Activated B cell treated with CpG ODN at 0.5 μM for 24 hours (primary cell): ENCODE data around the gene FLNC. TPM values are rescaled to one million over a fixed set of nuclear protein-coding genes. Genes with fewer than 3 reads are reported as not detected.

Experiments
- ATAC-seq: fragments of 200-7000 bp; cut with Tn5 transposase; one replicate; pipeline ENCODE4 v1.10.0; 2021; ENCODE audit warnings: low read depth, mild to moderate bottlenecking, moderate library complexity
- CTCF ChIA-PET: fragments of 350-600 bp; sonication (Branson Sonifier 250); formaldehyde crosslinking; loops from one replicate; lab custom pipeline; 2021; ENCODE audit warnings: antibody characterized with exemption; lab: Charles Lee
- POLR2A ChIA-PET: fragments of 350-600 bp; sonication (Branson Sonifier 250); formaldehyde crosslinking; loops from one replicate; lab custom pipeline; 2021; ENCODE audit warnings: antibody characterized with exemption; lab: Charles Lee
- DNase-seq: peaks from one replicate; pipeline ENCODE4 v3.0.0; 2022
- H3K27ac Mint-ChIP-seq: one replicate; pipeline ENCODE4 v1.8.0; 2020; ENCODE audit warnings: mixed read lengths
- H3K27me3 Mint-ChIP-seq: one replicate; pipeline ENCODE4 v1.8.0; 2021; ENCODE audit warnings: mixed read lengths
- H3K36me3 Mint-ChIP-seq: one replicate; pipeline ENCODE4 v1.8.0; 2021; ENCODE audit warnings: low read depth, mixed read lengths
- H3K4me1 Mint-ChIP-seq: one replicate; pipeline ENCODE4 v1.8.0; 2021; ENCODE audit warnings: mixed read lengths
- H3K4me3 Mint-ChIP-seq: one replicate; pipeline ENCODE4 v1.8.0; 2020; ENCODE audit warnings: mild to moderate bottlenecking, mixed read lengths
- H3K9me3 Mint-ChIP-seq: one replicate; pipeline ENCODE4 v1.8.0; 2020; ENCODE audit warnings: mixed read lengths
- intact Hi-C: fragments of 100-400 bp; cut with micrococcal nuclease; formaldehyde crosslinking; loops from one replicate; pipeline ENCODE4 v1.15.1; 2024
- total RNA-seq: library from RNA; stranded (reverse); gene quantifications from 2 replicates; pipeline ENCODE4 v1.2.3, GENCODE V29; 2022
- TF ChIP-seq, protein P1 (sequence below): fragments of 200-600 bp; IDR thresholded peaks from one replicate; pipeline ENCODE4 v1.8.0; 2022; ENCODE audit warnings: antibody characterized with exemption, mild to moderate bottlenecking

FLNC gene
- total RNA-seq, 1 donor from 2014 or later = not detected

GRCh38 chr7:128902761-128903585 lies 72.8 kb downstream of the FLNC start:
- Mint-ChIP-seq H3K4me3 (peak overlapping the region; percentile 28), H3K4me1 (peaks cover 8% of the 10 kb centered on the region), H3K27ac (no peak overlapping the region), H3K9me3 (peaks cover 4% of the 10 kb centered on the region), H3K27me3 (no peaks in the 10 kb centered on the region), H3K36me3 (no peaks in the 10 kb centered on the region)
- TF ChIP-seq, protein P1, sequence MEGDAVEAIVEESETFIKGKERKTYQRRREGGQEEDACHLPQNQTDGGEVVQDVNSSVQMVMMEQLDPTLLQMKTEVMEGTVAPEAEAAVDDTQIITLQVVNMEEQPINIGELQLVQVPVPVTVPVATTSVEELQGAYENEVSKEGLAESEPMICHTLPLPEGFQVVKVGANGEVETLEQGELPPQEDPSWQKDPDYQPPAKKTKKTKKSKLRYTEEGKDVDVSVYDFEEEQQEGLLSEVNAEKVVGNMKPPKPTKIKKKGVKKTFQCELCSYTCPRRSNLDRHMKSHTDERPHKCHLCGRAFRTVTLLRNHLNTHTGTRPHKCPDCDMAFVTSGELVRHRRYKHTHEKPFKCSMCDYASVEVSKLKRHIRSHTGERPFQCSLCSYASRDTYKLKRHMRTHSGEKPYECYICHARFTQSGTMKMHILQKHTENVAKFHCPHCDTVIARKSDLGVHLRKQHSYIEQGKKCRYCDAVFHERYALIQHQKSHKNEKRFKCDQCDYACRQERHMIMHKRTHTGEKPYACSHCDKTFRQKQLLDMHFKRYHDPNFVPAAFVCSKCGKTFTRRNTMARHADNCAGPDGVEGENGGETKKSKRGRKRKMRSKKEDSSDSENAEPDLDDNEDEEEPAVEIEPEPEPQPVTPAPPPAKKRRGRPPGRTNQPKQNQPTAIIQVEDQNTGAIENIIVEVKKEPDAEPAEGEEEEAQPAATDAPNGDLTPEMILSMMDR = no peak
- DNase-seq = no peak
- POLR2A ChIA-PET = interaction anchor here (1.4 to 2.5 kb wide), 2 partner anchors 12 to 37 kb away, joined by 4 to 7 read pairs; no protein-coding TSS in a partner anchor
- ATAC-seq = no peak
- intact Hi-C loops = loop anchor here (10.0 kb wide), 2 partner anchors 372 to 572 kb away; no protein-coding TSS in a partner anchor
- CTCF ChIA-PET = interaction anchor here (1.0 to 2.6 kb wide), 6 partner anchors 19 to 307 kb away, joined by 3 to 18 read pairs (median 4); no protein-coding TSS in a partner anchor

- DNase-seq = no peak
- no peaks in the 10 kb centered on the region for H3K27me3 Mint-ChIP-seq
Measured at GRCh38 chr7:128903621-128904361, 73.6 kb downstream of the FLNC start.

DNA sequence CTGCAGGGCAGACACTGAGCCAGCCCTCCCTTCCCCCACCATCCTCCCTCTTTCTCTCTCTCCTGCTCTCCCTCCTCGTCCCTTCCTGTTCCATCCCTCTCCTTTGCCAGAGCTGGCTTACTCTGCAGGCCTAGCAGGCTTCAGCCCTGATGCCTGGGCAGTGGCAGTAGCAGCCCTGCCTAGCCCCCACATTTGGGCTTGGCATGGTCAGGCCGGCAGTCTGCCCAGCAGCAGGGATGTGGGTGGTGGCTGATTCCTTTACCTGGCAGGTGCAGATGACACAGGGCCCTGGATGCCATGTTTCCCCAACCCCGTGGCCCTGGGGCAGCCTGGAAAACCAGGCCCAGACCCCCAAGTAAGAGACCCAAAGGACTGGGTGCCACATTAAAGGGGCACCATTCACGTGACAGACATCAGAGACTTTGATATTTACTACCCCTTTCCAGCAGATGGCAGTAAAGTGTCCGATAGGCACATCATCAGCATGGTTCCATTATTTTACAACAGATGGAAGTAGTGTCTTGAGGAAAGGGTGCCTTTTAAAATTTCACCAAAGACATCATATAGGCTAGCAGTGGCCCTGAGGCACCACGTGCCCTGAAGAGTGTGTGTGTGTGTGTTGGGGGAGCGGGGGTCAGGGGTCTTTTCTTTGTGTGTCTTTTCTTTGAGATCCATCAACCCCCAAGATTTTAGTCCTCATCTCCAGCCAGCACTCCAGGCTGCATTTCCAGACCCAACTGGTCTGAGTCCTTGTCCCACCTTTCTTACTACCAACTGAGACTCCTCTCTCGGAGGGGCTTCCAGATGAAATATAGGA lies 74.4 kb downstream of the FLNC start:
- Mint-ChIP-seq H3K4me3 (no peak overlapping the region), H3K27ac (no peak overlapping the region), H3K4me1 (peaks cover 8% of the 10 kb centered on the region), H3K36me3 (no peaks in the 10 kb centered on the region), H3K9me3 (no peaks in the 10 kb centered on the region), H3K27me3 (peaks cover 7% of the 10 kb centered on the region)
- CTCF ChIA-PET = interaction anchor here (0.8 to 2.6 kb wide), 3 partner anchors 185 to 187 kb away, joined by 3 to 18 read pairs (median 5); no protein-coding TSS in a partner anchor
- intact Hi-C loops = loop anchor here (1.0 to 10.0 kb wide), 9 partner anchors 36 to 570 kb away; no protein-coding TSS in a partner anchor
- DNase-seq (no peak), ATAC-seq (peak; percentile 90)
- TF ChIP-seq, protein P1 = no peak
- POLR2A ChIA-PET = interaction anchor here (1.4 to 2.5 kb wide), 2 partner anchors 10 to 35 kb away, joined by 4 to 7 read pairs; no protein-coding TSS in a partner anchor

More at GRCh38 chr7:128903621-128904361, 73.6 kb downstream of the FLNC start:
- H3K27ac Mint-ChIP-seq = no peak overlapping the region
- H3K4me3 Mint-ChIP-seq = no peak overlapping the region
- TF ChIP-seq, protein P1 = no peak
- intact Hi-C loops = loop anchor here (1.0 to 10.0 kb wide), 9 partner anchors 37 to 571 kb away; no protein-coding TSS in a partner anchor
- no peaks in the 10 kb centered on the region for H3K9me3 Mint-ChIP-seq
- H3K36me3 Mint-ChIP-seq = no peaks in the 10 kb centered on the region
- POLR2A ChIA-PET = interaction anchor here (1.4 to 2.5 kb wide), 2 partner anchors 11 to 36 kb away, joined by 4 to 7 read pairs; no protein-coding TSS in a partner anchor
- peaks cover 8% of the 10 kb centered on the region for H3K4me1 Mint-ChIP-seq
- ATAC-seq = no peak
- CTCF ChIA-PET = interaction anchor here (0.9 to 2.6 kb wide), 7 partner anchors 20 to 306 kb away, joined by 3 to 18 read pairs (median 4); no protein-coding TSS in a partner anchor

DNA sequence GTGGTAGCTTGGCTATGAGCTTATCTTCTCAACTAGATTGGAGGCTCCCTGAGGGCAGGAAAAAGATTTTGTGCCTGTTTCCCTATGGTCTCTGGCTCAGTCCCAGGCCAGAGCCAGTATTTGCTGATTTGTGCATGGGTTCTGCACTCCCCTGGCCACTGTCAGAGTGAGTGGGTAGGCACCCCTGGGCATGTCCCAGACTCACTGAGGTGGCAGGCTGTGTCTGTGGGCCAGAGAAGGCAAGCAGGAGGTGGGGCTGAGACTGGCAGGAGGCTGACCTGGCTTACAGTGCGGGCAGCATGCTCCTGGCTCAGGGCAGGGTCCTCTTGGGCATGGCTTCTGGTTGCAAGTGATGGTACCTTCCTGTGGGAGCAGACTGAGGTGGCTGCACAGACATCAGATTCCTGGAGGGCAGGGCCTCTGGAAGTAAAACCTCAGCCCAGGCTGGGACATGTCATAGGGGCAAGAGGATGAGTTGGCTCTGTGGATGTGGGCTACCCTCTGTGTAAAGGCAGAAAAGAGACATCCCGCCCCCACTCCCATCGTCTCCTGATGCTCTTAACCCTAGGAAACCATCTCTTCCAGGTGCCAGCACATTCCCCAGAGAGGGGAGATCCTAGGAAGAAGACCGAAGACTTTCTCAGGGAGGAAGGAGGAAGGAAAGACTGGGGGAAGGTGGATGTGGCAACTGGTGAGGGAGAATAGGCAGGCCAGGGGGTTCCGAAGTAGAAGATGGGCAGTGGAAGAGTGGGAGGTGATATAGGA lies 76.0 kb downstream of the FLNC start:
- DNase-seq (no peak), ATAC-seq (no peak)
- Mint-ChIP-seq H3K9me3 (no peaks in the 10 kb centered on the region), H3K4me1 (peaks cover 15% of the 10 kb centered on the region), H3K27me3 (peaks cover 16% of the 10 kb centered on the region), H3K4me3 (no peak overlapping the region), H3K27ac (no peak overlapping the region), H3K36me3 (no peaks in the 10 kb centered on the region)
- CTCF ChIA-PET = no interaction called here
- intact Hi-C loops = loop anchor here (10.0 kb wide), 2 partner anchors 369 to 569 kb away; no protein-coding TSS in a partner anchor
- POLR2A ChIA-PET = no interaction called here
- TF ChIP-seq, protein P1 = no peak
